Mammary epithelial cell (primary cell): ENCODE data around the gene CYP27C1.

Source experiments
- CTCF ChIP-seq, 2 donors: IDR thresholded peaks in 1 of 2; conservative IDR thresholded peaks in 1 of 2; 2 replicates each; pipeline ENCODE4 v1.5.1; 2011 to 2012; ENCODE audit warnings: inconsistent platforms in 2 of 2, low read length in 2 of 2, mild to moderate bottlenecking in 2 of 2, control low read depth in 1 of 2, low read depth in 1 of 2; ENCODE audit not compliant: insufficient read depth in 1 of 2; ENCODE audit errors: extremely low read depth in 1 of 2
- EZH2 ChIP-seq: IDR thresholded peaks from 2 replicates; pipeline ENCODE4 v1.6.1; 2012; ENCODE audit warnings: low read length, inconsistent platforms, borderline replicate concordance

- no peak for TF ChIP-seq CTCF (conservative IDR thresholded peaks at IDR 0.05 in 1 of 2, IDR thresholded peaks at IDR 0.05 in 1 of 2; ENCODE audit: extremely low read depth in 1 of 2, insufficient read depth in 1 of 2, low read depth in 1 of 2, low read length in 2 of 2)
- TF ChIP-seq EZH2 = no peak
These were observed 11.2 kb upstream of the CYP27C1 start for GRCh38 chr2:127231130-127231865.
